HG02973 (cell line): Measurements from ENCODE around the gene IGF2BP3.
A peak's percentile ranks its signal among the peaks of the same experiment; 100 is the strongest.
"Not testable (repeated sequence)": the region's sequence is repeated elsewhere in the genome, so short reads cannot be mapped to it uniquely, and the experiment has no call there.

ENCODE experiments used
- ATAC-seq: cut with Tn5 transposase; IDR thresholded peaks from one replicate; pipeline ENCODE4 v1.9.1; 2021; ENCODE audit warnings: moderate library complexity; ENCODE audit not compliant: unreplicated experiment

IGF2BP3 gene

GRCh38 chr7:23470330-23471105 is at the start of gene IGF2BP3:
TSS of gene IGF2BP3 (minus strand) at chr7:23470491. CDS start at chr7:23470110, 381 bp downstream.
- no peak for ATAC-seq

GRCh38 chr7:23514755-23515154 is 44.5 kb upstream of the IGF2BP3 start:
- ATAC-seq, result no peak

- not testable (repeated sequence) for ATAC-seq
These were observed 43.5 kb upstream of the IGF2BP3 start for GRCh38 chr7:23513746-23514145.

- ATAC-seq, result no peak
These were observed 23.7 kb upstream of the IGF2BP3 start for GRCh38 chr7:23494009-23494408.

GRCh38 chr7:23491502-23491901 is 21.2 kb upstream of the IGF2BP3 start:
- no peak for ATAC-seq

GRCh38 chr7:23490357-23491135 is 20.3 kb upstream of the IGF2BP3 start:
- peak; percentile 68 for ATAC-seq

- ATAC-seq, result not testable (repeated sequence)
These were observed 18.4 kb upstream of the IGF2BP3 start for GRCh38 chr7:23488714-23489113.

- ATAC-seq, result no peak
These were observed 17.4 kb upstream of the IGF2BP3 start for GRCh38 chr7:23487670-23488069.

- ATAC-seq, result no peak
These were observed 15.9 kb upstream of the IGF2BP3 start for GRCh38 chr7:23486002-23486773.

- no peak for ATAC-seq
These were observed 12.4 kb upstream of the IGF2BP3 start for GRCh38 chr7:23482686-23483085.

- no peak for ATAC-seq
These were observed 7.9 kb upstream of the IGF2BP3 start for GRCh38 chr7:23477962-23478866.

GRCh38 chr7:23477157-23477499 is 6.8 kb upstream of the IGF2BP3 start:
- ATAC-seq, result no peak

GRCh38 chr7:23476286-23477156 is 6.2 kb upstream of the IGF2BP3 start:
- ATAC-seq, result no peak

GRCh38 chr7:23475576-23475839 is 5.2 kb upstream of the IGF2BP3 start:
- no peak for ATAC-seq

GRCh38 chr7:23474829-23475575 is 4.7 kb upstream of the IGF2BP3 start:
- ATAC-seq, result no peak

GRCh38 chr7:23474094-23474828 is 4.0 kb upstream of the IGF2BP3 start:
- peak; percentile 67 for ATAC-seq

GRCh38 chr7:23473844-23474093 is 3.5 kb upstream of the IGF2BP3 start:
- no peak for ATAC-seq

GRCh38 chr7:23472956-23473843 is 2.9 kb upstream of the IGF2BP3 start:
- no peak for ATAC-seq
